HG03521 (cell line): ENCODE results near the gene UHRF1.

Experiments
- ATAC-seq: cut with Tn5 transposase; IDR thresholded peaks from one replicate; pipeline ENCODE4 v1.9.1; 2021; ENCODE audit warnings: mild to moderate bottlenecking, moderate library complexity; ENCODE audit not compliant: unreplicated experiment

Gene UHRF1

DNA sequence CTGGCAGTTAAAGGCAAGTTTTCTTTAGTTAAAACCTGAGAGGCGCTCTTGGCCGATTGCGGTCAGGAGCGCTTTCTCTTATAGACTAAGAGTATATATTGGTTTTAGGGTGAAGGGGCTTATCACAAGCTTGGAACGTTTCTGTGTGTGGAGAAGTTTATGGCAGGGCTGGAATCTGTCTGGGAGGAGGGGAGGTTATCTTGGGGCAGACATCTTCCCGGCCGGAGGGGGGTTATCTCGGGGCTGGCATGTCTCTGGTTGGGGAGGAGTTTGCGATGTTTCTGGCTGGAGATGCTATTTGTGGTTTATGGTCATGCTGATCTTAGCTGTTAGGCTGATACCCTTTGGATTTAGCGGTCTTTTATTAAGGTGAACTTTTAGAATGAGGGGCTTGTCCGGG lies 78.0 kb downstream of the UHRF1 start:
- ATAC-seq, result no peak

DNA sequence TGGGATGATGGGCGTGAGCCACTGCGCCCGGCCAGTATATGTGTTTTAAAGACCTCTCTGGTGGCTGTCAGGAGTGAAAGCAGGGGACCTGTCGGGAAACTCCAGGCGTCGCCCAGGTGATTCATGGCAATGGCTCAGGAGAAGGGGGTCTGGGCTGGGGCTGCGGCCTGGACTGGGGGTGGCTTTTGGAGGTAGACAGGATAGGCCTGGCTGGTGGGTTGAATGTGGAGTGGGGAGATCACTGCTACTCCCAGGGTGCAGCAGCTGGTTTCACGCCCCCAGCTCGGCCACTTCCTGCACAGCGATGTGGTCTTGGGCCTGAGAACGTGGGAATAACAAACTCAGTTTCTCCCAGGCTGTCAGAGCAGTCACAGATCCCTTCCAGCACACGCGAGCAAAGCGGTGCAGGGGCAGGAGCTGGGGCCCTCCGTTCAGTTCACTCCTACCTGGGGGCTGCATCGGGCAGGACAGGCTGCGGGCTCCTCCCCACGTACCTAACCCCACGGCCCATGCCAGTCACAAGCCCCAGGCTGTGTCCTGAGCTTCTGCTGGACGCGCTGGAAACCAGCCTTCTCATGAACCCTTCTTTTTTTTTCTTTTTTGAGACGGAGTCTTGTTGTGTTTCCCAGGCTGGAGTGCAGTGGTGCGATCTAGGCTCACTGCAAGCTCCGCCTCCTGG lies 78.5 kb downstream of the UHRF1 start:
- ATAC-seq, result no peak

- no peak for ATAC-seq
Observed at GRCh38 chr19:4988770-4989251, 79.5 kb downstream of the UHRF1 start.

DNA sequence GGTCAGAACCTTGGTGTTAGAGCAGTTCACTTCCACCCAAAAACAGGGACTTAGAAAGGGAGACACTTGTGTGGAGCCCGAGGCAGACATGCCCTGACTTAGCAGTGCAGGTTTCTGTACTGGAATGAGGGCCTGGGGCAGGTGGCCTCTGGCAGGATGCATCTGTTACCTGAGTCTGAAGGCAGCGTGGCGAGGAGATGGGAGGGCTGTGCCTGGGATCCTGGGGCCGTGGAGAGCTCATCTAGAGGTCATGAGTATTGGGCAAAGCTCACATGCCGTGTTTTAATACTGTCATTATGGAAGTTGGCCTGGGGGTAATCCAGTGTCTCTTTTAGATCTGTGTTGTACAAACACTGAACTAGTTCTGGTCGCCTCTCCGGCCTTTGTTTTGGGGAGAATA lies 81.0 kb downstream of the UHRF1 start:
- ATAC-seq, result no peak

DNA sequence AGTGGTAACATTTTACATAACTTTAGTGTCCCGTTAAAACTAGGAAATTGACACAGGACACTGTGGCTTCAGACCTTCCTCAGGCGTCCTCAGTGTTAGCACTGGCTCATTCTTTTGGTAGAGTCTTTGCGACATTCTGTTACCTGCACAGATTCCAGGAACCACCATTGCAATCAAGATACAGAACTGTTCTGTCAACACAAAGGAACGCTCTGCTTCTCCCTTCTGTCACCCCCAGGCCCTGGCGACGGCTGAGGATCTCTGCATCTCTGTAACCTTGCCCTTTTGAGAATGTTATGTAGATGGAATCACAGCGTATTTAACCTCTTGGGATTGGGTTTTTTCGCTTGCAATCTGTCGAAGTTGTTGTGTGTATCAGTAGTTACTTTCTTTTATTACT lies 82.2 kb downstream of the UHRF1 start:
- no peak for ATAC-seq

DNA sequence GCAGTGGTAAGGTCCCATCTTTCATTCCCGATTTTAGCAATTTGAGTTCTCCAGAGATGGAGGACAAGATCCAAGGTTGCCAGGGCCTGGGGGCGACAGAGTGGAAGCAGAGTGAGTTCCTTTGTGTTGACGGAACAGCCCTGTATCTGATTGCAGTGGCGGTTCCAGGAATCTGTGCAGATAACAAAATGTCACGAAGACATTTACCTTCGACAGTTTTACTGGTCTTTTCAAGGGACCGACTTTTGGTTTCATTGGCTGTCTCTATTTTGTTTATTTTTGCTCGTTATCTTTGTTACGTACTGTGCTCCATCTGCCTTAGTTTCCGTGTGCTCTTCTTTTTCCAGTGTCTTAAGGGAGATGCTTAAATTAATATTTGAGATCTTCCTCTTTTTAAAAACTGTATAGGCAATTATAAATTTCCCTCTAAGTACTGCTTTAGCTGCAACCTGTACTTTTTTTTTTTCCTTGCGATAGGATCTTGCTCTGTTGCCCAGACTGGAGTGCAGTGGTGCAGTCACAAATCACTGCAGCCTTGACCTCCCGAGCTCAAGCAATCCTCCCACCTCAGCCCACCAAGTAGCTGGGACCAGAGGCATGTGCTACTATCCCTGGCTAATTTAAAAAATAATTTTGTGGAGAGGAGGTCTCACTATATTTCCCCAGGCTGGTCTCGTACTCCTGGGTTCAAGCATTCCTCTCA lies 82.8 kb downstream of the UHRF1 start:
- no peak for ATAC-seq

DNA sequence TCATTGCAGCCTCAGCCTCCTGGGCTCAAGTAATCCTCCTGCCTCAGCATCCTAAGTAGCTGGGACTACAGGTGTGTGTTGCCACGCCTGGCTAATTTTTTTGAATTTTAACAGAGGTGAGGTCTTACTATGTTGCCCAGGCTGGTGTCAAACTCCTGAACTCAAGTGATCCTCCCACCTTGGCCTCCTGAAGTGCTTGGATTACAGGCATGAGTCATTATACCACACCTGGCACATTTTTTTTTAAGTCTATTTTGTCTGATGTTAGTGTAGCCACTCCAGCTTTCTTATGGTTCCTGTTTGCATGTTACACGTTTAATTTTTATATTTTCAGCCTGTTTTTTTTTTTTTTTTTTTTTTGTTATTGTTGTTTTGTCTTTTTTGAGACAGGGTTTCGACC lies 84.4 kb downstream of the UHRF1 start:
- ATAC-seq, result no peak

- ATAC-seq, result no peak
Observed at GRCh38 chr19:4996701-4997100, 87.4 kb downstream of the UHRF1 start.

DNA sequence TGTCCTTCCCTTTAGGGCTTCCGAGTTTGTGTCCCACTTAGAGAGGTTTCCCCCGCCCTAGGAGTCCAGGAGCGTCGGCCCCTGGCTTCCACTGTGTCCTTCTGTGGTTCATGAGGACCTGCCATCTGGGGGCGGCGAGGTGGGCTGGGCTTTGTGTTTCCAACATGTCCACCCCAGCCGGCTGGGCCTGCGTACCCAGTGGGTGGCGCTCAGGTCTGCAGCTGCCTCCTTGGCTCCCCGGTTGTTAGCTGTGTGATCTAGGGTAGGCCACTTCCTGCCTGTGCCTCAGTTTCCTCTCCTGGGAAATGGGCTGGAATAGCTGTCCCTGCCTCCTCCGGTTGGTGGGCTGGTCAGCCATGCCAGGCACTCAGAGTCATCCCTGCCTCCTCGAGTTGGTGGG lies 88.0 kb downstream of the UHRF1 start:
- ATAC-seq, result no peak

DNA sequence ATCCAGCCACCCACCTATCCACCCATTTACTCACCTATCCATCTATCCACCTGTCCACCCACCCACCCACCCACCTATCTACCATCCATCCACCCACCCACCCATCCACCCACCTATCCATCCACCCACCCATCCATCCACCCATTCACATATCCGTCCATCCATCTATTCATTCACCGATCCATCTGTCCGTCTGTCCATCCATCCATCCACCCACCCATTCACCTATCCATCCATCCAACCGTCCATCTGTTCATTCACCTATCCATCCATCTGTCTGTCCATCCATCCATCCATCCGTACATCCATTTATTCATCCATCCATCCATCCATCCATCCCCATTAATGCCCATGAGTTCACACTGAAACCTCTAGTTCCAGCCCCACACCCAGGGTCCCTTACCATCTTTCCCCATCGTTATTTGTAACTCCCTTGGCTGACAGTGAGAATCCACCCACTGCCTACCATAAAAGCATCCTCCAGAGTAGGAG lies 90.9 kb downstream of the UHRF1 start:
- no peak for ATAC-seq

DNA sequence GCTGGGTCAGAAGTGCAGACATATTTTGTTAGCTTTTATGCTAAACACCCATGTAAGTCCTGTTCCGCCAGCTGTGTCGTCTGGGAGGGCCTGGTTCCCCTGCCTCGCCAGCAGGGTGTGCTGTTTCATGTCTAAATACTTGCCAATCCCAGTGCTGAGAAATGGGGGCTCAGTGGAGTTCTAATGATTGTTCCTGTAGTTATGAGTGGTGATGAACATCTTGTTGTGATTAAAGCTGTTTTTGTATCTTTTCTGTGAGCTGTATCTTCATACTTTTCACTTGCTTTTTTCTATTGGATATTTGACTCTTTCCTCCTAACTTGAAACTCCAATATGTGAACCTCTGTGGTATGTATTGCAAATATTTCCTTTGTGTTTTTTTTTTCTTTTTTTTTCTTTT lies 92.3 kb downstream of the UHRF1 start:
- ATAC-seq, result no peak

GRCh38 chr19:5002143-5002542 lies 92.8 kb downstream of the UHRF1 start:
- no peak for ATAC-seq

GRCh38 chr19:5003781-5004180 lies 94.5 kb downstream of the UHRF1 start:
- no peak for ATAC-seq

- ATAC-seq, result no peak
Observed at GRCh38 chr19:5005096-5005495, 95.8 kb downstream of the UHRF1 start.

- no peak for ATAC-seq
Observed at GRCh38 chr19:5006201-5006600, 96.9 kb downstream of the UHRF1 start.

DNA sequence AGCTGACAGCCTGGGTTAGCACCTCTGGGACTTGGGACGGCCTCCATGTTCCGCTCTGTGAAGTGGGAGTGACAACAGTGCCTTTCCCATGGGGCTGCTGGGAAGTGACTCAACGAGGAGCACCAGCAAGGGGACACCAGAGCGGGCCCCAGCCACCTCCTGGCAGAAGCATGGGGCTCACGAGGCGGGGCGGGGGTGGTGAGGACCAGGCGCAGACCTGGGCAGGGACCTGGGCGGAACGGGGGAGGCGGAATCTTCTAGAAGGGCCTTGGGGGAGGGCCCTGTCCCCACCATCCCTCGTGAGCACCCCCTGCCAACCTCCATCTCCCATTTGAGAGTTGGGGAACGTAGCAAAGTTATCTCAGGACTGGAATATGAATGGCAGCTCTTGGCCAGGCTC lies 97.5 kb downstream of the UHRF1 start:
- no peak for ATAC-seq
